ENCODE results near the gene ZNF664.

The ZNF664 gene

GRCh38 chr12:123991372-123991951, 18.4 kb downstream of the ZNF664 start:
- H3K36me3 ChIP-seq (ENCODE audit: control insufficient read depth, insufficient read depth, low read length), result peaks cover 14% of the 10 kb centered on the region
- no peaks in the 10 kb centered on the region for H3K4me1 ChIP-seq (ENCODE audit: control insufficient read depth, insufficient read depth, low read length)
- no peaks in the 10 kb centered on the region for H3K27me3 ChIP-seq (ENCODE audit: control insufficient read depth, insufficient read depth, low read length)
- H3K4me3 ChIP-seq (ENCODE audit: low read length), result no peak overlapping the region
- H3K9ac ChIP-seq (ENCODE audit: low read length), result no peak overlapping the region
- H3K27ac ChIP-seq (ENCODE audit: low read depth, low read length), result no peak overlapping the region

DNA sequence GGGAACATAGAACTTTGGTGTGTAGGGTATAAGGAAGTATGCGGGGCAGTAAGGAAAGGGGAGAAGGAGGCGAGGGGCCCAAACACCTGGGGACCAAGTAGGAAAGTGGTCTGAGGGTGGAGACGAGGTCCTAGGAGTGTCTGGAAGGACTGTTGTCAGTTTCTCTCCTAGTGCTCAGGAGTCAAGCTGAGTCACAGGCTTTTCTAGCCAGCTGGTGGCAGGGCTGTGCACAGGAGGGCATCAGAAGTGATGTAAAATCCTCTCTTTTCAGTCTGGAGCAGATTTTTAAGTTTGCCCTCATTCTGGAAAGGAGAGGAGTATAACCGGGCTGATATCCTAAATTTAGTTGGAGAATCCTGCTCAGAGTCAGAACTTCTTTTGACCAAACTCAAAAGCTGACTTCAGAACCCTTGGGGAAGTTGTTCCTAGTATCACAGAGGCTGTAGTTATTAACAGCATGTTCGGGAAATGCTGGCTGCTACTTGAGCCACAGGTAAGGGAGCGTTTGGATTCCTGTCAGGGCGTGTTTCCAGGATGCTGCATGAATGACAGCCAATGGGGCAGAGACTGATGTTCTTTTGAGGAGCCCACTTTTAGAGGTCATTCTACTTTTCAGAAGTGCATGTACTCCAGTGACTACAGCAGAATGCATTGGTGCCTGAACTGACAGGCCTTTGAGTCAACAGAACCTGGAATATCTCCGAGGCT, 19.3 kb downstream of the ZNF664 start:
- Histone ChIP-seq H3K27me3 (ENCODE audit: control insufficient read depth, insufficient read depth, low read length) (no peaks in the 10 kb centered on the region), H3K36me3 (ENCODE audit: control insufficient read depth, insufficient read depth, low read length) (peaks cover 14% of the 10 kb centered on the region), H3K4me3 (ENCODE audit: low read length) (no peak overlapping the region), H3K27ac (ENCODE audit: low read depth, low read length) (no peak overlapping the region), H3K4me1 (ENCODE audit: control insufficient read depth, insufficient read depth, low read length) (no peaks in the 10 kb centered on the region), H3K9ac (ENCODE audit: low read length) (no peak overlapping the region)

DNA sequence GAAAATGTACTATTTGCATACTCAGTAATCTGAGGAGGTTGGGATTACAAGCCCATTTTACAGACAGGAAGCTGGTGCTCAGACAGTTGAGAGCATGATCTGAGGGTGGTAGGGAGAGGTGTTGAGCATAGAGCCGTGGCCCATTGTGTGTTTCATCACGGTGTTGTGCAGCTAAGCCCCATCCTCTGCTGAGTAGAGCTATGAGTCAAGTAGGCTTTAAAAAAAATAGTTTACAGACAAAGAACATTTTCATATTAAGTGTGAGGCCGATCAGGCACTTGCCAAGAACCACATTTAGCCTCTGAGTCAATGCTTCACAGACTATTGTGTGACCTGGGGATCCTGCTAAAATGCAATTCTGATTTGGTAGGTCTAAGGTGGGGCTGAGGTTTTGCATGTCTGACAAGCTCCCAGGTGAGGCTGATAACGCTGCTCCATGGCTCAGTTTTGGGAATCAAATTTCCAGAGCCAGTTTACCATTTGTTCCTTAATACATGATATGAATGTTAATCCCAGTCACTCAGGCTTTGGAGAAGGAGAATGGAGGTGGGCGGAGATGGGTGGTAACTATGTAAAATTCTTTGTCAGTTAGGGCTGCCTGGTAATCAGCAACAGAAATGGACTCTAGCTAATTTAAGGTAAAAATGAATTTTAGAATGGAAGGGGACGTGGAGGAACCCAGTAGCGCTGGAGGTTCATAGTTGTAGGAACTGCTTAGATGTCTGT, 22.2 kb downstream of the ZNF664 start:
- Histone ChIP-seq H3K4me3 (ENCODE audit: low read length) (no peak overlapping the region), H3K9ac (ENCODE audit: low read length) (no peak overlapping the region), H3K27me3 (ENCODE audit: control insufficient read depth, insufficient read depth, low read length) (no peaks in the 10 kb centered on the region), H3K27ac (ENCODE audit: low read depth, low read length) (no peak overlapping the region), H3K4me1 (ENCODE audit: control insufficient read depth, insufficient read depth, low read length) (no peaks in the 10 kb centered on the region), H3K36me3 (ENCODE audit: control insufficient read depth, insufficient read depth, low read length) (peaks cover 8% of the 10 kb centered on the region)

- H3K4me1 ChIP-seq (ENCODE audit: control insufficient read depth, insufficient read depth, low read length), result no peaks in the 10 kb centered on the region
- no peak overlapping the region for H3K4me3 ChIP-seq (ENCODE audit: low read length)
- no peak overlapping the region for H3K27ac ChIP-seq (ENCODE audit: low read depth, low read length)
- H3K9ac ChIP-seq (ENCODE audit: low read length), result no peak overlapping the region
- no peaks in the 10 kb centered on the region for H3K27me3 ChIP-seq (ENCODE audit: control insufficient read depth, insufficient read depth, low read length)
- peaks cover 15% of the 10 kb centered on the region for H3K36me3 ChIP-seq (ENCODE audit: control insufficient read depth, insufficient read depth, low read length)
These were observed 23.6 kb downstream of the ZNF664 start for GRCh38 chr12:123996581-123996980.

DNA sequence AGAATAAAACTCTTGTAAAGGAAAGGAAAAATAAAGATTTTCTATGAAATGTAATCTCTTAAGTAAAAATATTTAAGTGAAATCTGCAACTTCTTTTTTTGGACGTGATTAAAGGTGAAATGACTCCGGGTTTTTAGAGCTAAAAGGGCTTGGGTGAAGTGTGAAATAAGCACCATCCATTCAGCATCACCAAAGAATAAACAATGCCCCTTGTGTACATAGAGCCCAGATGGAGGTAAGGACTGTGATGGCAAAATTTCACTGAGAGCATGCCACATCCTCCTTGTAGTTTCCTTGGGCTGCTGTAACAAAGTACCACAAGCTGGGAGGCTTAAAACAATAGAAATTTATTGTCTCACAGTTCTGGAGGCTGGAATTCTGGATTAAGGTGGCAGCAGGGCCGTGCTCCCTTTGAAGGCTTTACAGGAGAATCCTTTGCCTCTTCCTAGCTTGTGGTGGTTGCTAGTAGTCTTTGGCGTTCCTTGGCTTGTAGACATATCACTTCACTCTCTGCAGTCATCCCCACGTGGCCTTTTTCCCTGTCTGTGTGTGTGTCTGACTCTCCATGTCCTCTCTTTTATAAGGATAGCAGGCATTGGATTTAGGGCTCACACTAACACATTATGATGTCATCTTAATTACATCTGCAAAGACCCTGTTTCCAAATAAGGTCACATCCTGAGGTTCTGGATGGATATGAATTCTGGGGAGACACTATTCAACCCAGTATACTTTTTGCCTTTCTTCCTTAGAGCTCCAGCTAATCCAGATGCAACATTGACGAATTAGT, 24.2 kb downstream of the ZNF664 start:
- no peaks in the 10 kb centered on the region for H3K4me1 ChIP-seq (ENCODE audit: control insufficient read depth, insufficient read depth, low read length)
- H3K27ac ChIP-seq (ENCODE audit: low read depth, low read length), result no peak overlapping the region
- no peaks in the 10 kb centered on the region for H3K27me3 ChIP-seq (ENCODE audit: control insufficient read depth, insufficient read depth, low read length)
- no peak overlapping the region for H3K9ac ChIP-seq (ENCODE audit: low read length)
- peaks cover 11% of the 10 kb centered on the region for H3K36me3 ChIP-seq (ENCODE audit: control insufficient read depth, insufficient read depth, low read length)
- H3K4me3 ChIP-seq (ENCODE audit: low read length), result no peak overlapping the region

DNA sequence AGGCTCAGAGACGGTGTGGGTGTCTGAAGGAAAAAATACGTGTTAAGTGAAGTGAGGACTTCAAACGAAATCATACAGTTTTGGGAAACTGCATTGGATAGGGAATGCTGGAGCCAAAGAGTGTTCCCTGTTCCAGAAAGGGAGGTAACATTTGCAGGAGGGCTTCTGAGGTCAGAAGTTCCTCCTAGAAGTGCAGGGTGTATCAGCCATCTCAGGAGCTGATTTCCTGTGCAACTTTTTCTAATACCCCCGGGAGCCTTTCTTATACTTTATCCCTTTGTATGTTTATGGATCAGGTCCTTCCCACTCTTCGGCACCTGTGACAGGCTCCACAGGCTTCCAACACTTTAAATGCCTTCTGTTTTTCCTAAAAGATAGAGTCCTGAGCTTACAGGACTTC, 24.9 kb downstream of the ZNF664 start:
- Histone ChIP-seq H3K27me3 (ENCODE audit: control insufficient read depth, insufficient read depth, low read length) (no peaks in the 10 kb centered on the region), H3K9ac (ENCODE audit: low read length) (no peak overlapping the region), H3K4me1 (ENCODE audit: control insufficient read depth, insufficient read depth, low read length) (no peaks in the 10 kb centered on the region), H3K36me3 (ENCODE audit: control insufficient read depth, insufficient read depth, low read length) (peaks cover 9% of the 10 kb centered on the region), H3K4me3 (ENCODE audit: low read length) (no peak overlapping the region), H3K27ac (ENCODE audit: low read depth, low read length) (no peak overlapping the region)

GRCh38 chr12:123998344-123998990, 25.5 kb downstream of the ZNF664 start:
- H3K27ac ChIP-seq (ENCODE audit: low read depth, low read length), result no peak overlapping the region
- H3K27me3 ChIP-seq (ENCODE audit: control insufficient read depth, insufficient read depth, low read length), result no peaks in the 10 kb centered on the region
- H3K4me3 ChIP-seq (ENCODE audit: low read length), result no peak overlapping the region
- H3K4me1 ChIP-seq (ENCODE audit: control insufficient read depth, insufficient read depth, low read length), result no peaks in the 10 kb centered on the region
- H3K36me3 ChIP-seq (ENCODE audit: control insufficient read depth, insufficient read depth, low read length), result peaks cover 9% of the 10 kb centered on the region
- no peak overlapping the region for H3K9ac ChIP-seq (ENCODE audit: low read length)

GRCh38 chr12:123998991-123999359, 26.0 kb downstream of the ZNF664 start:
- H3K36me3 ChIP-seq (ENCODE audit: control insufficient read depth, insufficient read depth, low read length), result peaks cover 9% of the 10 kb centered on the region
- no peaks in the 10 kb centered on the region for H3K4me1 ChIP-seq (ENCODE audit: control insufficient read depth, insufficient read depth, low read length)
- no peaks in the 10 kb centered on the region for H3K27me3 ChIP-seq (ENCODE audit: control insufficient read depth, insufficient read depth, low read length)
- no peak overlapping the region for H3K27ac ChIP-seq (ENCODE audit: low read depth, low read length)
- H3K4me3 ChIP-seq (ENCODE audit: low read length), result no peak overlapping the region
- no peak overlapping the region for H3K9ac ChIP-seq (ENCODE audit: low read length)

- Histone ChIP-seq H3K27me3 (ENCODE audit: control insufficient read depth, insufficient read depth, low read length) (no peaks in the 10 kb centered on the region), H3K9ac (ENCODE audit: low read length) (no peak overlapping the region), H3K27ac (ENCODE audit: low read depth, low read length) (no peak overlapping the region), H3K4me3 (ENCODE audit: low read length) (no peak overlapping the region), H3K36me3 (ENCODE audit: control insufficient read depth, insufficient read depth, low read length) (peaks cover 9% of the 10 kb centered on the region), H3K4me1 (ENCODE audit: control insufficient read depth, insufficient read depth, low read length) (no peaks in the 10 kb centered on the region)
These were observed 27.1 kb downstream of the ZNF664 start for GRCh38 chr12:124000111-124000510.

- Histone ChIP-seq H3K27ac (ENCODE audit: low read depth, low read length) (no peak overlapping the region), H3K9ac (ENCODE audit: low read length) (no peak overlapping the region), H3K4me1 (ENCODE audit: control insufficient read depth, insufficient read depth, low read length) (no peaks in the 10 kb centered on the region), H3K4me3 (ENCODE audit: low read length) (no peak overlapping the region), H3K36me3 (ENCODE audit: control insufficient read depth, insufficient read depth, low read length) (peaks cover 16% of the 10 kb centered on the region), H3K27me3 (ENCODE audit: control insufficient read depth, insufficient read depth, low read length) (no peaks in the 10 kb centered on the region)
These were observed 28.3 kb downstream of the ZNF664 start for GRCh38 chr12:124001343-124001742.

- Histone ChIP-seq H3K27ac (ENCODE audit: low read depth, low read length) (no peak overlapping the region), H3K4me1 (ENCODE audit: control insufficient read depth, insufficient read depth, low read length) (no peaks in the 10 kb centered on the region), H3K4me3 (ENCODE audit: low read length) (no peak overlapping the region), H3K9ac (ENCODE audit: low read length) (no peak overlapping the region), H3K27me3 (ENCODE audit: control insufficient read depth, insufficient read depth, low read length) (no peaks in the 10 kb centered on the region), H3K36me3 (ENCODE audit: control insufficient read depth, insufficient read depth, low read length) (peaks cover 16% of the 10 kb centered on the region)
These were observed 29.1 kb downstream of the ZNF664 start for GRCh38 chr12:124002021-124002644.
